HG03159 (cell line): Measurements from ENCODE around the gene IGSF9.
A peak's percentile ranks its signal among the peaks of the same experiment; 100 is the strongest.

Experiments used
- ATAC-seq: cut with Tn5 transposase; IDR thresholded peaks from one replicate; pipeline ENCODE4 v1.9.1; 2021; ENCODE audit warnings: mild to moderate bottlenecking, moderate library complexity; ENCODE audit not compliant: unreplicated experiment

Gene IGSF9

GRCh38 chr1:159922511-159923202, 22.8 kb downstream of the IGSF9 start:
- no peak for ATAC-seq

GRCh38 chr1:159921700-159922504, 23.5 kb downstream of the IGSF9 start:
- ATAC-seq, result no peak

- ATAC-seq, result peak; percentile 22
Observed at GRCh38 chr1:159921251-159921650, 24.2 kb downstream of the IGSF9 start.

GRCh38 chr1:159920651-159921050, 24.8 kb downstream of the IGSF9 start:
- no peak for ATAC-seq

- no peak for ATAC-seq
Observed at GRCh38 chr1:159920202-159920601, 25.2 kb downstream of the IGSF9 start.

- no peak for ATAC-seq
Observed at GRCh38 chr1:159919236-159919865, 26.1 kb downstream of the IGSF9 start.

GRCh38 chr1:159918352-159919200, 26.8 kb downstream of the IGSF9 start:
- no peak for ATAC-seq

GRCh38 chr1:159917533-159918351, 27.7 kb downstream of the IGSF9 start:
- no peak for ATAC-seq

GRCh38 chr1:159916242-159917051, 29.0 kb downstream of the IGSF9 start:
- ATAC-seq, result no peak

- ATAC-seq, result no peak
Observed at GRCh38 chr1:159915571-159916241, 29.7 kb downstream of the IGSF9 start.

GRCh38 chr1:159914252-159915018, 31.0 kb downstream of the IGSF9 start:
- no peak for ATAC-seq

- no peak for ATAC-seq
Observed at GRCh38 chr1:159913451-159914192, 31.8 kb downstream of the IGSF9 start.

GRCh38 chr1:159911326-159912070, 33.9 kb downstream of the IGSF9 start:
- ATAC-seq, result no peak

GRCh38 chr1:159908031-159908940, 37.1 kb downstream of the IGSF9 start:
- no peak for ATAC-seq

GRCh38 chr1:159906960-159907359, 38.5 kb downstream of the IGSF9 start:
- no peak for ATAC-seq
